ENCODE data around the gene KLHL25. TPM values are rescaled to one million over a fixed set of nuclear protein-coding genes. Genes with fewer than 3 reads are reported as not detected.

KLHL25 gene
- total RNA-seq, 1 donor from 2014 or later: 2.0 TPM

DNA sequence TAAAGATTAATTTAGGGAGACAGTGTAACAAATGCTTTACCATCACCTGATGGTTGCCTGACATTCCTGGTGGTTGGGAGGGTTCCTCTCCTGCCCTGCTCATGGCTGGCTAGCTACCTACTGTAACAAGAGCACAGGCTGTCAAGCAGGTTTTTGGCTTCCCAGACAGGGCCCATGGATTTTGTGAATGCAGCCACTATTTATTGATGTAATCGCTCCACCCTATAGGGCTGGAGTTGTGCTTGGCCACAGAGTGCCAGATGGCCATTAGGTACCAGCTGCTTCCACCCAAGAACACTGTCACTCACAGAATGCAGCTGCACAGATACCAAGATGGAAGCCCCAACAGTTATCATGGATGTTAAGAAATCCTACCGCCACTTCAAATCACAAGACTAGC, 31.0 kb upstream of the KLHL25 start:
- POLR2A ChIA-PET: no interaction called here
- H3K27ac Mint-ChIP-seq: no peak overlapping the region
- ATAC-seq (ENCODE audit: low read depth): no peak
- no peak for DNase-seq
- no peak overlapping the region for H3K4me3 Mint-ChIP-seq
- intact Hi-C loops (cut with micrococcal nuclease): no loop called here
- H3K27me3 Mint-ChIP-seq: peaks cover 10% of the 10 kb centered on the region
- H3K36me3 Mint-ChIP-seq (ENCODE audit: low read depth): no peaks in the 10 kb centered on the region
- CTCF ChIA-PET: no interaction called here
- H3K4me1 Mint-ChIP-seq: no peaks in the 10 kb centered on the region
- H3K9me3 Mint-ChIP-seq: no peaks in the 10 kb centered on the region
- TF ChIP-seq, protein P1, sequence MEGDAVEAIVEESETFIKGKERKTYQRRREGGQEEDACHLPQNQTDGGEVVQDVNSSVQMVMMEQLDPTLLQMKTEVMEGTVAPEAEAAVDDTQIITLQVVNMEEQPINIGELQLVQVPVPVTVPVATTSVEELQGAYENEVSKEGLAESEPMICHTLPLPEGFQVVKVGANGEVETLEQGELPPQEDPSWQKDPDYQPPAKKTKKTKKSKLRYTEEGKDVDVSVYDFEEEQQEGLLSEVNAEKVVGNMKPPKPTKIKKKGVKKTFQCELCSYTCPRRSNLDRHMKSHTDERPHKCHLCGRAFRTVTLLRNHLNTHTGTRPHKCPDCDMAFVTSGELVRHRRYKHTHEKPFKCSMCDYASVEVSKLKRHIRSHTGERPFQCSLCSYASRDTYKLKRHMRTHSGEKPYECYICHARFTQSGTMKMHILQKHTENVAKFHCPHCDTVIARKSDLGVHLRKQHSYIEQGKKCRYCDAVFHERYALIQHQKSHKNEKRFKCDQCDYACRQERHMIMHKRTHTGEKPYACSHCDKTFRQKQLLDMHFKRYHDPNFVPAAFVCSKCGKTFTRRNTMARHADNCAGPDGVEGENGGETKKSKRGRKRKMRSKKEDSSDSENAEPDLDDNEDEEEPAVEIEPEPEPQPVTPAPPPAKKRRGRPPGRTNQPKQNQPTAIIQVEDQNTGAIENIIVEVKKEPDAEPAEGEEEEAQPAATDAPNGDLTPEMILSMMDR (IDR thresholded peaks at IDR 0.05): no peak

DNA sequence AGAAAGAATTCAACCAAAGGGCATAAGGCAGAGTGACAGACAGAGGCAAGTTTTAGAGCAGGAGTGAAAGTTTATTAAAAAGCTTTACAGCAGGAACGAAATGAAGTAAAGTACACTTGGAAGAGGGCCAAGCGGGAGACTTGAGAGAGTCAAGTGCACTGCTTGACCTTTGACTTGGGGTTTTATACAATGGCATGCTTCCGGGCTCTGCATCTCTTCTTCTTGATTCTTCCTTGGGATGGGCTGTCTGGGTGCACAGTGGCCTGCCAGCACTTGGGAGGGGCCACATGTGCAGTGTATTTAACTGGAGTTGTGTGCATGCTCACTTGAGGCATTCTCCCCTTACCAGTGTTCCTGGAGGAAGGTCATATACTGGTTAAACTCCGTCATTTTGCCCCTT, 30.4 kb upstream of the KLHL25 start:
- Mint-ChIP-seq H3K27ac (no peak overlapping the region), H3K4me1 (no peaks in the 10 kb centered on the region), H3K9me3 (no peaks in the 10 kb centered on the region), H3K4me3 (no peak overlapping the region), H3K27me3 (peaks cover 11% of the 10 kb centered on the region), H3K36me3 (ENCODE audit: low read depth) (no peaks in the 10 kb centered on the region)
- CTCF ChIA-PET: no interaction called here
- TF ChIP-seq, protein P1 (IDR thresholded peaks at IDR 0.05): no peak
- intact Hi-C loops (cut with micrococcal nuclease): no loop called here
- ATAC-seq (ENCODE audit: low read depth) (no peak), DNase-seq (no peak)
- POLR2A ChIA-PET: no interaction called here

GRCh38 chr15:85821545-85821944, 26.8 kb upstream of the KLHL25 start:
- intact Hi-C loops (cut with micrococcal nuclease): no loop called here
- Mint-ChIP-seq H3K4me3 (no peak overlapping the region), H3K27ac (no peak overlapping the region), H3K27me3 (peaks cover 8% of the 10 kb centered on the region), H3K9me3 (no peaks in the 10 kb centered on the region), H3K36me3 (ENCODE audit: low read depth) (no peaks in the 10 kb centered on the region), H3K4me1 (no peaks in the 10 kb centered on the region)
- ChIA-PET POLR2A (no interaction called here), CTCF (no interaction called here)
- no peak for DNase-seq
- TF ChIP-seq, protein P1 (IDR thresholded peaks at IDR 0.05): no peak
- ATAC-seq (ENCODE audit: low read depth): no peak

DNA sequence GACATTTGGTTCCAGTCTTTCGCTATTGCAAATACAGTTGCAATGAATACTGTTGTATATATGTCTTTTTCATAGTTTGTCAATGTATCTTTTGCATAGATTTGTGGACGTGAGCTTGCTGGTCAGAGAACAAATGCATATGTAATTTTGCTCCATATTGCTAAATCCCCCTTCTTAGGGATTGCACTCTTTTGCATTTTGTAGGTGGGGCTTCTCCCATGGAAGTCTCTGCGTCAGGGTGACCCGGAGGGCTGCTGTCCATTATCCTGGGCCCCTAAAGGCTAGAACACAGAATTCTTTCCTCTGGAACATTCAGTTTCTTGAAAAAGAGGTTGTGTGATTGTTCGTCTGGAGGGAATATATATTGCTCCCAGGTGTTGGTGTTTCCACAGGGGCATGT, 25.2 kb upstream of the KLHL25 start:
- Mint-ChIP-seq H3K4me1 (no peaks in the 10 kb centered on the region), H3K4me3 (no peak overlapping the region), H3K27me3 (peaks cover 8% of the 10 kb centered on the region), H3K36me3 (ENCODE audit: low read depth) (no peaks in the 10 kb centered on the region), H3K9me3 (no peaks in the 10 kb centered on the region), H3K27ac (no peak overlapping the region)
- no peak for DNase-seq
- TF ChIP-seq, protein P1 (IDR thresholded peaks at IDR 0.05): no peak
- ChIA-PET CTCF (no interaction called here), POLR2A (no interaction called here)
- no peak for ATAC-seq (ENCODE audit: low read depth)
- intact Hi-C loops (cut with micrococcal nuclease): no loop called here

DNA sequence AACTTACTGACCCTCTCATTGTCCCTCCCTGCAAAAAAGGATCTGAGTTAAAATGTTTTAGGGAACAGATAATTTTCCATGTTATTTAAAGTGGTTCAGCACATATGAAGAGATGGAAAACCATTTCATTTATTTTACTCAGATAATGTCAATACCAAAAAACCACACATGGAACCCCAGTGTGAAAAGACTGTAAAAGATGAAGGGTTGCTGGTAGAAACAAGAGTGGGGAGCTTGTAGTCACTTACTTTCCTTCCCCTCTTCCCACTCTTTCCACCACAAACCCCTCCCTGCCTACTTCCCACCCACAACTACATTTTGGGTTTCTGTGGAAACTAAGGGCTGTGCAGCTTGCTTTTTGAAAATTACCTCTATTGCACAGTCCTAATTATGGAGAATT, 18.5 kb upstream of the KLHL25 start:
- no peak overlapping the region for H3K4me3 Mint-ChIP-seq
- H3K27ac Mint-ChIP-seq: no peak overlapping the region
- ChIA-PET POLR2A (no interaction called here), CTCF (no interaction called here)
- intact Hi-C loops (cut with micrococcal nuclease): no loop called here
- H3K9me3 Mint-ChIP-seq: no peaks in the 10 kb centered on the region
- H3K4me1 Mint-ChIP-seq: no peaks in the 10 kb centered on the region
- no peaks in the 10 kb centered on the region for H3K27me3 Mint-ChIP-seq
- ATAC-seq (ENCODE audit: low read depth) (no peak), DNase-seq (no peak)
- H3K36me3 Mint-ChIP-seq (ENCODE audit: low read depth): no peaks in the 10 kb centered on the region
- TF ChIP-seq, protein P1 (IDR thresholded peaks at IDR 0.05): no peak

All from activated B cell treated with CpG ODN at 0.5 μM for 24 hours (primary cell).